Hepatocyte (in vitro differentiated cells): ENCODE measurements around the gene NPIPA3. TPM values are rescaled to one million over a fixed set of nuclear protein-coding genes. Genes with fewer than 3 reads are reported as not detected.
"Not testable (repeated sequence)": the region's sequence is repeated elsewhere in the genome, so short reads cannot be mapped to it uniquely, and the experiment has no call there.

Experiments used
- DNase-seq: peaks from one replicate; pipeline ENCODE4 v3.0.0-alpha.2; 2016; ENCODE audit warnings: low spot score
- H2AFZ ChIP-seq: fragments of 200-600 bp; sonication (generic); 2 replicates; pipeline ENCODE4 v1.6.0; 2016; ENCODE audit warnings: antibody characterized with exemption, mild to moderate bottlenecking
- H3K27ac ChIP-seq: fragments of 200-600 bp; sonication (generic); 2 replicates; pipeline ENCODE4 v1.5.1; 2016; ENCODE audit warnings: mild to moderate bottlenecking
- H3K27me3 ChIP-seq: fragments of 200-600 bp; sonication (generic); 2 replicates; pipeline ENCODE4 v1.6.1; 2016
- H3K36me3 ChIP-seq: fragments of 200-600 bp; sonication (generic); replicated peaks from 2 replicates; pipeline ENCODE4 v1.5.1; 2016; ENCODE audit warnings: low read depth; ENCODE audit not compliant: insufficient read depth
- H3K4me1 ChIP-seq: fragments of 200-600 bp; sonication (generic); 2 replicates; pipeline ENCODE4 v1.5.1; 2016; ENCODE audit warnings: mild to moderate bottlenecking, moderate library complexity; ENCODE audit not compliant: insufficient read depth
- H3K4me2 ChIP-seq: fragments of 200-600 bp; sonication (generic); 2 replicates; pipeline ENCODE4 v1.6.0; 2016
- H3K4me3 ChIP-seq: fragments of 200-600 bp; sonication (generic); 2 replicates; pipeline ENCODE4 v1.5.1; 2016; ENCODE audit warnings: mild to moderate bottlenecking
- H3K79me2 ChIP-seq: fragments of 200-600 bp; sonication (generic); 2 replicates; pipeline ENCODE4 v1.6.0; 2017; ENCODE audit warnings: mild to moderate bottlenecking
- H3K9me2 ChIP-seq: fragments of 200-600 bp; sonication (generic); replicated peaks from 2 replicates; pipeline ENCODE4 v1.6.0; 2017; ENCODE audit warnings: mild to moderate bottlenecking; ENCODE audit not compliant: insufficient read depth
- H3K9me3 ChIP-seq: fragments of 200-600 bp; sonication (generic); 2 replicates; pipeline ENCODE4 v1.5.1; 2016; ENCODE audit warnings: low read depth, mild to moderate bottlenecking
- H4K20me1 ChIP-seq: fragments of 200-600 bp; sonication (generic); 2 replicates; pipeline ENCODE4 v1.6.0; 2016; ENCODE audit warnings: mild to moderate bottlenecking; ENCODE audit not compliant: insufficient read depth, poor library complexity, severe bottlenecking
- WGBS: methylation state at CpG from one replicate; pipeline ENCODE4 v1.1.6; 2016; ENCODE audit warnings: low lambda C conversion rate; ENCODE audit errors: missing lambda C conversion rate; 5-methylcytosine and 5-hydroxymethylcytosine counted together
- polyA plus RNA-seq: library from polyadenylated mRNA; unstranded; fragments of >200 nt; fragmentation: Nextera tagmentation; extraction: Ambion mirVana; gene quantifications from 2 replicates; pipeline ENCODE4 v1.2.1, GENCODE V29; 2016
- total RNA-seq: library from RNA; depleted of rRNA; stranded (reverse); fragments of >200 nt; gene quantifications from 2 replicates; pipeline ENCODE4 v1.2.3, GENCODE V29; 2014

The NPIPA3 gene
- total and polyA plus RNA-seq, 2 experiments from 2014 or later = 0.30 TPM; not detected in 1

GRCh38 chr16:14701859-14702258 is 1.4 kb upstream of the NPIPA3 start:
- not testable (repeated sequence) for H3K9me3 ChIP-seq, H3K9me2 ChIP-seq, H3K27me3 ChIP-seq, H3K79me2 ChIP-seq, DNase-seq, H3K4me2 ChIP-seq, H3K36me3 ChIP-seq, H2AFZ ChIP-seq, H3K27ac ChIP-seq, H3K4me1 ChIP-seq, H4K20me1 ChIP-seq, H3K4me3 ChIP-seq
- WGBS = 70% methylated on average over 3 of the region's 7 CpGs

- not testable (repeated sequence) for H4K20me1 ChIP-seq, H3K4me2 ChIP-seq, H3K36me3 ChIP-seq, H3K4me1 ChIP-seq, H3K79me2 ChIP-seq, H3K9me3 ChIP-seq, H3K27ac ChIP-seq, DNase-seq, H2AFZ ChIP-seq, H3K4me3 ChIP-seq, H3K27me3 ChIP-seq, H3K9me2 ChIP-seq
- WGBS = no CpG with 5 or more reads among the region's 11 CpGs
Measured at GRCh38 chr16:14702672-14703071, 539 bp upstream of the NPIPA3 start.

- no CpG with 5 or more reads among the region's 28 CpGs for WGBS
- H4K20me1 ChIP-seq, H3K4me3 ChIP-seq, DNase-seq, H2AFZ ChIP-seq, H3K4me2 ChIP-seq, H3K9me3 ChIP-seq, H3K36me3 ChIP-seq, H3K27me3 ChIP-seq, H3K9me2 ChIP-seq, H3K4me1 ChIP-seq, H3K27ac ChIP-seq, H3K79me2 ChIP-seq: not testable (repeated sequence)
Measured at GRCh38 chr16:14733233-14733632, 30.0 kb downstream of the NPIPA3 start.

GRCh38 chr16:14740832-14741385 is 37.7 kb downstream of the NPIPA3 start:
- DNase-seq, H3K9me2 ChIP-seq, H3K27ac ChIP-seq, H3K27me3 ChIP-seq, H4K20me1 ChIP-seq, H3K4me3 ChIP-seq, H2AFZ ChIP-seq, H3K36me3 ChIP-seq, H3K9me3 ChIP-seq, H3K79me2 ChIP-seq, H3K4me1 ChIP-seq, H3K4me2 ChIP-seq: not testable (repeated sequence)
- WGBS = no CpG with 5 or more reads among the region's 10 CpGs

- H2AFZ ChIP-seq, H3K4me3 ChIP-seq, H3K79me2 ChIP-seq, H3K36me3 ChIP-seq, H3K27me3 ChIP-seq, H3K4me2 ChIP-seq, H3K9me3 ChIP-seq, DNase-seq, H3K4me1 ChIP-seq, H3K9me2 ChIP-seq, H4K20me1 ChIP-seq, H3K27ac ChIP-seq: not testable (repeated sequence)
- WGBS = no CpG with 5 or more reads among the region's 11 CpGs
Measured at GRCh38 chr16:14741794-14742193, 38.6 kb downstream of the NPIPA3 start.

GRCh38 chr16:14742273-14743128 is 39.3 kb downstream of the NPIPA3 start, which contains the start of gene NPIPA2:
NPIPA2 (plus strand) TSS chr16:14742533; CDS start chr16:14748066, 5,533 bp downstream.
- DNase-seq, H3K27me3 ChIP-seq: not testable (repeated sequence)
- no CpG with 5 or more reads among the region's 73 CpGs for WGBS

GRCh38 chr16:14773654-14774053 is 70.4 kb downstream of the NPIPA3 start:
- not testable (repeated sequence) for H2AFZ ChIP-seq, DNase-seq, H3K36me3 ChIP-seq, H3K27me3 ChIP-seq, H3K9me3 ChIP-seq, H4K20me1 ChIP-seq, H3K4me1 ChIP-seq, H3K4me3 ChIP-seq, H3K9me2 ChIP-seq, H3K27ac ChIP-seq, H3K4me2 ChIP-seq, H3K79me2 ChIP-seq
- no CpG with 5 or more reads among the region's 2 CpGs for WGBS

More at GRCh38 chr16:14742273-14743128, 39.3 kb downstream of the NPIPA3 start, which contains the start of gene NPIPA2:
- not testable (repeated sequence) for H3K9me3 ChIP-seq, H3K9me2 ChIP-seq, H4K20me1 ChIP-seq, H3K27ac ChIP-seq, H2AFZ ChIP-seq, H3K4me1 ChIP-seq, H3K79me2 ChIP-seq, H3K36me3 ChIP-seq, H3K4me3 ChIP-seq, H3K4me2 ChIP-seq

- 100% methylated on average over 1 of the region's 2 CpGs for WGBS
- not testable (repeated sequence) for H3K36me3 ChIP-seq, H3K27me3 ChIP-seq, H3K4me1 ChIP-seq, H3K4me2 ChIP-seq, H3K9me3 ChIP-seq, H2AFZ ChIP-seq, DNase-seq, H3K9me2 ChIP-seq, H3K4me3 ChIP-seq, H3K79me2 ChIP-seq, H4K20me1 ChIP-seq, H3K27ac ChIP-seq
Measured at GRCh38 chr16:14775624-14776023, 72.4 kb downstream of the NPIPA3 start.
